ENCODE measurements around the gene BARHL2. TPM values are rescaled to one million over a fixed set of nuclear protein-coding genes. Genes with fewer than 3 reads are reported as not detected.

Gene BARHL2
- not detected for total RNA-seq

DNA sequence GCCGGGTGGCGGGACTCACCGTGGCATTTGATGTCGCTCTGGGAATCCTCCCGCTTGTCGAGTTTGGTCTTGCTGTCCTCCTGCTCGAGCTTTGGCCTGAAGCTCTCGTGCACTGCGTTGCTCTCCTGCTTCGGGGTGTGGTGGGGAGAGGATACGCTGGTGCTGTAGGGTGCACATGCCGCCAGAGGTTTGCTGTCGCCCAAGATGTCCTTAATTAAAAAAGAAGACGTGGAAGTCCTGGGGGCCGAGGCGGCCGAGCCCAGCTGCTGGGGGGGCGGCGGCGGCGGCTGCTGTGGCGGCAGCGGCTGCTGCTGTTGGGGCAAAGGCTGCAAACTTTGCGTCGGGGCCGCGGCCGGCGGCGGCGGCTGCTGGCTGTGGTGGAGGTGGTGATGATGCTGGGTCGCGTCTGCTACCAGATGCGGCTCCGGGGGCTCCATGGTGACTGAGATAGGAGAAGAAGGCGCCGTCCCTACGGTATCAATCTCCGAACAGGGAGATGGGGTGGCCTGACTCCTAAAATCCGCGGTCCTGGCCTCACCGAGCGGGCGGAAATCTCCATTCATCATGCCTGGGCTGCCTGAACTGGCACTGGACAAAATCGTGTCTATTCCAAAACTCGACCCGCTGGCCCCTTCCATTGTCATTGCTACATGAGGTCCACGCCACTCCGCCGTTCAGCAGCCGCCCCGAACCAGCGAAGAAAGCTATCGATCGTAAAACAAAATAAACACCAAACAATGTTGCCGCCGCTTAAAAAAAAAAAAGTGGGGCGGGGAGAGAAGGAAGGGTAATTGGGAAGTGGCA lies at the start of gene BARHL2:
Gene BARHL2 (minus strand): TSS at position 751 of the 804 bp plus-strand sequence. CDS start 107 bp downstream, at position 644.
- intact Hi-C loops (cut with DNase I) = no loop called here
- no peak for ATAC-seq
- DNase-seq (ENCODE audit: low spot score) = no peak

DNA sequence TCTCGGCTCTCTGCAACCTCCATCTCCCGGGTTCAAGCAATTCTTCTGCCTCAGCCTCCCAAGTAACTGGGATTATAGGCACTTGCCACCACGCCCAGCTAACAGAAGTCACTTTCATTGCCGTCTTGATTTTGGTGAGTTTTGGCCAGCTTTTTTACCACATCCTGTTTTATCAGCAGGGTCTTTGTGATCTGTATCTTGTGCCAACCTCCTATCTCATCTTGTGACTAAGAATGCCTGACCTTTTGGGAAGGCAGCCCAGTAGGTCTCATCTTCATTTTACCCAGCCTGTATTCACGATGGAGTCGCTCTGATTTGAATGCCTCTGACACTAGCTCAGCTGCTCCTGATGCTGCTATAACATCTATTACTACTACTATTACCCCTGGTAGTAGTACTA lies 46.8 kb upstream of the BARHL2 start:
- intact Hi-C loops (cut with DNase I) = no loop called here
- DNase-seq (ENCODE audit: low spot score) (no peak), ATAC-seq (no peak)

- intact Hi-C loops (cut with DNase I) = no loop called here
- DNase-seq (ENCODE audit: low spot score) (no peak), ATAC-seq (no peak)
These were observed 46.4 kb upstream of the BARHL2 start for GRCh38 chr1:90763506-90763905.

DNA sequence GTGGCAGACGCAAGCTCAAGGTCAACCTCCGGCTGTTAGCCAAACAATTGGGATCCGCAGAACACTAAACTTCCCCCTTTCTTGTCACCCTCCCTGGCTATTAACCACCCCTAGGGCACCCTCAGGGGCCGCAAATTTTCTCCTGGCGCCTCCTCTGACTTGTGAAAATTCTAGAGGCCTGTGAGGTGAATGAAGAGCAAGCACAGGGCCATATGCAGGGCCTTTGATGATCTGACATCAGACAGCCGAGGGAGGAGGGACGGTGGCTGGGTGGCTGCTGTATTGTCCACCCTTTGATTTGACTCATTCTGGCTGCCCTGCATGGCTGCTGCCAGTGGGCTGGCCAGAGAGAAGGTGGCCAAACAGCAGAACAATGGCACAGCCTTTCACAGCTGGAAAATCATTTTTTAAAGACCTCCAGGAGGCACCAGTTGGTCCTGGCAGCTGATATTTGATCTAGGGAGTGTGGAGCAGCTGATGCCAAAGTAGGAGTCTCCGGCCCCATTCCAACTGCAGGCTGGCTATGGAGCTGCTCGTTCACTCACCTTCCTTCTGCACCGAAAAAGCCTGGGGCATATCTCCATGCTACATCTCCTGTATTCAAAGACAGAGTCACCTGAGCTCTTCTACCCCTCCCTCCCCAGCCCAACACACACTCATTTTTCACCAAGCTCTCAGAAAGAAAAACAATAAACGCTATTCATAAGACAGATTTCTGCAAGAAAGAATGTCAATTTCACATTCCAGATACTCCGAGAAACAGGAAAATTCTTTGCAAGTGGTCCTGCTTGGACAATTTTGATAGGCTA lies 44.9 kb upstream of the BARHL2 start:
- intact Hi-C loops (cut with DNase I) = no loop called here
- DNase-seq (ENCODE audit: low spot score) (no peak), ATAC-seq (no peak)

DNA sequence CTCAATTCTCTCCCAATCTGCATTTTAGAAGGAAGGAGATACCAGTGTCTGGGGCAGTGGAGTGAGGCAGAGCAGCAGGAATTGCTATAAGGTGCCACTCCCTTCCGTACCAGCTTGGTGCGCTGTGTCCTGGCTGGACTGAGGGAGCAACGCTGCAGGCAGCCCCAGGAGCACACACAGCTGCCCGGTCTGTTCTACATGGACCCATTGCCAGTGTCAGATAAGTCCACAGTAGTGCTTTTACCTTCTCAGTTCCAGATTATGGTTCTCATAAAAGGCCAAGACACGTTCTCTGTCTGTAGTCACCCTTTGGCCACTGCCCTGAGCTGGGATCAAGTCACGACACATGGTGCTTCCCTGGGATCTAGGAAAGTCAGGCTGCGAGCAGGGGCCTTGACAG lies 44.1 kb upstream of the BARHL2 start:
- no peak for ATAC-seq
- DNase-seq (ENCODE audit: low spot score) = no peak
- intact Hi-C loops (cut with DNase I) = no loop called here

- DNase-seq (ENCODE audit: low spot score) = no peak
- ATAC-seq = no peak
- intact Hi-C loops (cut with DNase I) = no loop called here
These were observed 36.5 kb upstream of the BARHL2 start for GRCh38 chr1:90753556-90753955.

GRCh38 chr1:90748668-90749067 lies 31.6 kb upstream of the BARHL2 start:
- DNase-seq (ENCODE audit: low spot score) = no peak
- ATAC-seq = no peak
- intact Hi-C loops (cut with DNase I) = no loop called here

GRCh38 chr1:90746857-90747256 lies 29.8 kb upstream of the BARHL2 start:
- intact Hi-C loops (cut with DNase I) = no loop called here
- no peak for ATAC-seq
- DNase-seq (ENCODE audit: low spot score) = no peak

- intact Hi-C loops (cut with DNase I) = no loop called here
- ATAC-seq (no peak), DNase-seq (ENCODE audit: low spot score) (no peak)
These were observed 28.9 kb upstream of the BARHL2 start for GRCh38 chr1:90745972-90746371.

GRCh38 chr1:90732136-90732535 lies 15.0 kb upstream of the BARHL2 start:
- intact Hi-C loops (cut with DNase I) = no loop called here
- ATAC-seq (no peak), DNase-seq (ENCODE audit: low spot score) (no peak)

- no peak for ATAC-seq
- DNase-seq (ENCODE audit: low spot score) = no peak
- intact Hi-C loops (cut with DNase I) = no loop called here
These were observed 14.4 kb upstream of the BARHL2 start for GRCh38 chr1:90731382-90732050.

- intact Hi-C loops (cut with DNase I) = no loop called here
- no peak for DNase-seq (ENCODE audit: low spot score)
- no peak for ATAC-seq
These were observed 13.3 kb upstream of the BARHL2 start for GRCh38 chr1:90730243-90731022.

GRCh38 chr1:90729504-90730242 lies 12.6 kb upstream of the BARHL2 start:
- intact Hi-C loops (cut with DNase I) = no loop called here
- DNase-seq (ENCODE audit: low spot score) (no peak), ATAC-seq (no peak)

GRCh38 chr1:90728502-90729287 lies 11.6 kb upstream of the BARHL2 start:
- DNase-seq (ENCODE audit: low spot score) (no peak), ATAC-seq (no peak)
- intact Hi-C loops (cut with DNase I) = no loop called here

DNA sequence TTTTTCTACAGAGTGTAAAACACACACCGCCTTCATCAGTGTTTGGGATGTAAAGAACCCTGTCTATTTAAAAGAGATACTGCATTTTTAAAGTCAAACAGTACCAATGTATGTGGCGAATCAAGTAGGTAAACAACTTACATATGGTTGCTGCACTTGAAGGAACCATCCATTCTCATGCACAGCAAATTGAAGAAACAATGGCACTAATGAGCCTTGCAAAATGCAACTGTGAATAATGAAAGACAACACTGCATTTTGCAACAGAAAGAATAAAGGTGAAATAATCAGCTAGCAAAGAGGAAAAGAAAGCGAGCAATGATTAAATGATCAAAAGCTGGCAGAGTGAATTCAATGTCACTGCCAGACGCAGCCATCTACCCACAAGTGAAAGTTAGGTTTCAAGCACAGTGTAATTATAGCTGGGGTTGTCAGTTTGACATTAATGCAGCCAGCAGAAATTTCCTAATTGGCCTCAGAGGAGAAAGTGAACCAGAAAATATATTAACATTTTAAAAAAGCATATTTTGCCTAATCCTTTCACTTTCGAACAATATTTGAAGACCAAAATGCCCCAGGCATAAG lies 10.9 kb upstream of the BARHL2 start:
- ATAC-seq = no peak
- DNase-seq (ENCODE audit: low spot score) = no peak
- intact Hi-C loops (cut with DNase I) = no loop called here

GRCh38 chr1:90726986-90727480 lies 9.9 kb upstream of the BARHL2 start:
- no peak for ATAC-seq
- intact Hi-C loops (cut with DNase I) = no loop called here
- no peak for DNase-seq (ENCODE audit: low spot score)

GRCh38 chr1:90726425-90726985 lies 9.4 kb upstream of the BARHL2 start:
- ATAC-seq (no peak), DNase-seq (ENCODE audit: low spot score) (no peak)
- intact Hi-C loops (cut with DNase I) = no loop called here
